Stimulated activated naive CD8-positive, alpha-beta T cell treated with anti-CD3 and anti-CD28 coated beads, Interleukin-15, amount 100 ng/mL, for 72 hours (primary cell): ENCODE data around the gene KIAA1191.
"Not testable (repeated sequence)": the region's sequence is repeated elsewhere in the genome, so short reads cannot be mapped to it uniquely, and the experiment has no call there.

Experiments used
- ATAC-seq: fragments of 150-1000 bp; cut with Tn5 transposase; 2 replicates; pipeline ENCODE4 v1.10.0; 2021; ENCODE audit warnings: mild to moderate bottlenecking, moderate library complexity
- DNase-seq, 2 donors: peaks; one replicate each; pipeline ENCODE4 v3.0.0; 2021 to 2022
- H3K27ac Mint-ChIP-seq, 2 donors: one replicate each; pipeline ENCODE4 v1.8.0; 2022; ENCODE audit warnings: mild to moderate bottlenecking in 2 of 2, mixed read lengths in 2 of 2, moderate library complexity in 2 of 2
- H3K27me3 Mint-ChIP-seq: one replicate; pipeline ENCODE4 v1.8.0; 2022; ENCODE audit warnings: mixed read lengths
- H3K4me1 Mint-ChIP-seq: one replicate; pipeline ENCODE4 v1.8.0; 2022; ENCODE audit warnings: mild to moderate bottlenecking, mixed read lengths
- H3K4me3 Mint-ChIP-seq, 2 donors: one replicate each; pipeline ENCODE4 v1.8.0; 2022; ENCODE audit warnings: mild to moderate bottlenecking in 2 of 2, mixed read lengths in 2 of 2, moderate library complexity in 1 of 2
- H3K9me3 Mint-ChIP-seq, 2 donors: one replicate each; pipeline ENCODE4 v1.8.0; 2022; ENCODE audit warnings: mixed read lengths in 2 of 2

The KIAA1191 gene

DNA sequence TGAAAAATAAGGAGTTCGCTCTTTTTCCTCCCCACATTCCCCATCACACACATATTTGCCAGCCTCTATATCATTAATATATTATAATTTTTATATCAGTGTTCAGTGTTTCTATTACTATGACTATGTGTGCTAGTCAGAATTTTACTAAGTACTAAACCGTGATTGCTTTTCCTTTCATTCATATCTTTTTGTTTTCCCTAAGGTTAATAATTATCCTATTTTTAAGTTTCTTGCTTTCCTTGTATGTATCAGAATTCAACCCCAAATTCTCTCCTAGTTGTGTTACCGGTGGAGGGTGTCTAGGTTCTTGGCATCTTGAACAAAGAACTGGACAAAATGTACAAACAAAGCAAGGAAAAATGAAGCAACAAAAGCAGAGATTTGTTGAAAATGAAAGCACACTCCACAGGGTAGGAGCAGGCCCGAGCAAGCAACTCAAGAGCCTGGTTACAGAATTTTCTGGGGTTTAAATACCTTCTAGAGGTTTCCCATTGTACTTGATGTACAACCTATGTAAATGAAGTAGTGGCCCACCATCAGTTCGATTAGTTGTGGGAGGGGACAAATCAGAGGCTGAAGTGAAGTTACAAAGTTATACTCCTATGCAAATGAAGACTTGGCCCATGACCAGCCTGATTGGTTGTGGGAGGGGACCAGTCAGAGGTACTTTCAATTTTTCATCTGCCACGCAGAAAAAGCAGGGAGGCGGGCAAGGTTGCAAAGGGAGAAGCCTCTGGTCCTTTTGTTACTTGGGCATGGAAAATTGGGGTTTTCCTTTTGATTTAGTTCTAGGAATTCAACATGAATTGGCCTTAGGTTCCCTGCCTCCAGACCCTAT lies 43.8 kb downstream of the KIAA1191 start:
- Mint-ChIP-seq H3K4me3 (no peak overlapping the region), H3K4me1 (no peaks in the 10 kb centered on the region), H3K27me3 (no peaks in the 10 kb centered on the region), H3K27ac (no peak overlapping the region), H3K9me3 (no peaks in the 10 kb centered on the region)
- ATAC-seq (no peak), DNase-seq (no peak)

DNA sequence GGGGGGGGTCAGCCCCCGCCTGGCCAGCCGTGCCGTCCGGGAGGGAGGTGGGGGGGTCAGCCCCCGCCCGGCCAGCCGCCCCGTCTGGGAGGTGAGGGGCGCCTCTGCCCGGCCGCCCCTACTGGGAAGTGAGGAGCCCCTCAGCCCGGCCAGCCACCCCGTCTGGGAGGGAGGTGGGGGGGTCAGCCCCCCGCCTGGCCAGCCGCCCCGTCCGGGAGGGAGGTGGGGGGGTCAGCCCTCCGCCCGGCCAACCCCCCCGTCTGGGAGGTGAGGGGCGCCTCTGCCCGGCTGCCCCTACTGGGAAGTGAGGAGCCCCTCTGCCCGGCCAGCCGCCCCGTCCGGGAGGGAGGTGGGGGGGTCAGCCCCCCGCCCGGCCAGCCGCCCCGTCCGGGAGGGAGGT lies 56.2 kb downstream of the KIAA1191 start:
- H3K4me3 Mint-ChIP-seq, H3K27me3 Mint-ChIP-seq, ATAC-seq, H3K9me3 Mint-ChIP-seq, DNase-seq, H3K27ac Mint-ChIP-seq, H3K4me1 Mint-ChIP-seq: not testable (repeated sequence)
